ENCODE data around the gene CFAP97. TPM values are rescaled to one million over a fixed set of nuclear protein-coding genes. Genes with fewer than 3 reads are reported as not detected.
A peak's percentile ranks its signal among the peaks of the same experiment; 100 is the strongest.
"Not testable (repeated sequence)": the region's sequence is repeated elsewhere in the genome, so short reads cannot be mapped to it uniquely, and the experiment has no call there.

Gene CFAP97
- total RNA-seq, 4 donors from 2014 or later: 6.5 to 14.1 (median 10.8) TPM

GRCh38 chr4:185210102-185210981 is 6.5 kb upstream of the CFAP97 start:
- in situ Hi-C loops (cut with MboI; ENCODE audit: low sequenced_read_pairs in 4 of 4): loop anchor here in 2 of 4 donors (25.0 kb wide), 2 partner anchors 177 to 402 kb away; partner anchors contain the start of genes ANKRD37 (in 1 of the 2) and LRP2BP (in 1 of the 2)
- ATAC-seq (peak; percentile 43 to 48), DNase-seq (peak; percentile 24 to 40)
- intact Hi-C loops (cut with DNase I; ENCODE audit: low total_unique reads): loop anchor here (5.0 to 10.0 kb wide), 2 partner anchors 47 to 94 kb away; no protein-coding TSS in a partner anchor
- peak in 1 of 2 donors; percentile 49 for TF ChIP-seq POLR2A (IDR thresholded peaks at IDR 0.05)
- TF ChIP-seq CTCF (IDR thresholded peaks at IDR 0.05 in 4 of 5, conservative IDR thresholded peaks at IDR 0.05 in 1 of 5): no peak
- Histone ChIP-seq H3K9me3 (no peaks in the 10 kb centered on the region), H3K27ac (peak overlapping the region; percentile 75 to 90 (median 82)), H3K4me3 (peak overlapping the region; percentile 56 to 80 (median 68)), H3K36me3 (no peaks in the 10 kb centered on the region), H3K4me1 (peaks cover 14 to 16% of the 10 kb centered on the region in 2 donors), H3K27me3 (no peaks in the 10 kb centered on the region)

GRCh38 chr4:185209852-185210101 is 6.0 kb upstream of the CFAP97 start:
- Histone ChIP-seq H3K4me1 (peaks cover 15 to 20% of the 10 kb centered on the region in 2 donors), H3K27ac (peak overlapping the region; percentile 75 to 90 (median 82)), H3K4me3 (peak overlapping the region; percentile 56 to 80 (median 68))
- peak; percentile 52 to 57 for ATAC-seq
- in situ Hi-C loops (cut with MboI; ENCODE audit: low sequenced_read_pairs in 4 of 4): loop anchor here in 3 of 4 donors (10.0 to 25.0 kb wide), 3 partner anchors 178 to 403 kb away; partner anchors contain the start of genes ANKRD37 (in 3 of the 3) and LRP2BP (in 3 of the 3)
- not testable (repeated sequence) for H3K9me3 ChIP-seq, H3K27me3 ChIP-seq, DNase-seq, H3K36me3 ChIP-seq
- TF ChIP-seq CTCF (IDR thresholded peaks at IDR 0.05 in 4 of 5, conservative IDR thresholded peaks at IDR 0.05 in 1 of 5): peak in 1 of 5 experiments; percentile 5
- intact Hi-C loops (cut with DNase I; ENCODE audit: low total_unique reads): loop anchor here (1.0 to 10.0 kb wide), 5 partner anchors 48 to 465 kb away; partner anchors contain the start of gene ANKRD37

- Histone ChIP-seq H3K27ac (peak within 1 kb of the TSS; percentile 75 to 90 (median 82)), H3K4me3 (peak within 1 kb of the TSS; percentile 56 to 80 (median 68)), H3K36me3 (no peaks in the 10 kb centered on the region), H3K27me3 (no peaks in the 10 kb centered on the region), H3K9me3 (no peaks in the 10 kb centered on the region), H3K4me1 (peaks cover 20 to 25% of the 10 kb centered on the region in 2 donors)
- in situ Hi-C loops (cut with MboI; ENCODE audit: low sequenced_read_pairs in 4 of 4): loop anchor here in 3 of 4 donors (10.0 to 25.0 kb wide), 3 partner anchors 178 to 403 kb away; partner anchors contain the start of genes ANKRD37 (in 3 of the 3) and LRP2BP (in 3 of the 3)
- intact Hi-C loops (cut with DNase I; ENCODE audit: low total_unique reads): loop anchor here (1.0 to 10.0 kb wide), 3 partner anchors 187 to 464 kb away; partner anchors contain the start of gene ANKRD37
- ATAC-seq: peak; percentile 86 to 89
- peak; percentile 69 to 80 for DNase-seq
- TF ChIP-seq POLR2A (IDR thresholded peaks at IDR 0.05) (peak; percentile 94 to 97), CTCF (IDR thresholded peaks at IDR 0.05 in 4 of 5, conservative IDR thresholded peaks at IDR 0.05 in 1 of 5) (peak in 4 of 5 experiments; percentile 13 to 54 (median 34))
Observed at GRCh38 chr4:185209031-185209851, 5.4 kb upstream of the CFAP97 start, which contains the start of gene SNX25. SNX25 (plus strand) TSS chr4:185209598; CDS start chr4:185209827, 229 bp downstream.

- intact Hi-C loops (cut with DNase I; ENCODE audit: low total_unique reads) (loop anchor here (10.0 kb wide), 2 partner anchors 387 to 463 kb away; no protein-coding TSS in a partner anchor), in situ Hi-C loops (cut with MboI; ENCODE audit: low sequenced_read_pairs in 4 of 4) (loop anchor here in 3 of 4 donors (10.0 to 25.0 kb wide), 3 partner anchors 180 to 405 kb away; partner anchors contain the start of genes ANKRD37 (in 3 of the 3) and LRP2BP (in 3 of the 3))
- no peaks in the 10 kb centered on the region for H3K27me3 ChIP-seq
- no peak overlapping the region for H3K27ac ChIP-seq
- ATAC-seq (no peak), DNase-seq (no peak)
- H3K4me1 ChIP-seq: peaks cover 25 to 30% of the 10 kb centered on the region in 2 donors
- H3K36me3 ChIP-seq: no peaks in the 10 kb centered on the region
- no peak overlapping the region for H3K4me3 ChIP-seq
- no peak for TF ChIP-seq CTCF (IDR thresholded peaks at IDR 0.05 in 4 of 5, conservative IDR thresholded peaks at IDR 0.05 in 1 of 5)
- TF ChIP-seq POLR2A (IDR thresholded peaks at IDR 0.05): no peak
- H3K9me3 ChIP-seq: no peaks in the 10 kb centered on the region
Observed at GRCh38 chr4:185207466-185207865, 3.7 kb upstream of the CFAP97 start.
